Measurements from ENCODE around the gene ACOXL. TPM values are rescaled to one million over a fixed set of nuclear protein-coding genes. Genes with fewer than 3 reads are reported as not detected.
A peak's percentile ranks its signal among the peaks of the same experiment; 100 is the strongest.

Gene ACOXL
- total and polyA plus RNA-seq, 9 of the 15 experiments (the other 6 are each of a cell fraction or from before 2014, with no cell fraction given): 0.31 to 0.56 TPM; not detected in 7

DNA sequence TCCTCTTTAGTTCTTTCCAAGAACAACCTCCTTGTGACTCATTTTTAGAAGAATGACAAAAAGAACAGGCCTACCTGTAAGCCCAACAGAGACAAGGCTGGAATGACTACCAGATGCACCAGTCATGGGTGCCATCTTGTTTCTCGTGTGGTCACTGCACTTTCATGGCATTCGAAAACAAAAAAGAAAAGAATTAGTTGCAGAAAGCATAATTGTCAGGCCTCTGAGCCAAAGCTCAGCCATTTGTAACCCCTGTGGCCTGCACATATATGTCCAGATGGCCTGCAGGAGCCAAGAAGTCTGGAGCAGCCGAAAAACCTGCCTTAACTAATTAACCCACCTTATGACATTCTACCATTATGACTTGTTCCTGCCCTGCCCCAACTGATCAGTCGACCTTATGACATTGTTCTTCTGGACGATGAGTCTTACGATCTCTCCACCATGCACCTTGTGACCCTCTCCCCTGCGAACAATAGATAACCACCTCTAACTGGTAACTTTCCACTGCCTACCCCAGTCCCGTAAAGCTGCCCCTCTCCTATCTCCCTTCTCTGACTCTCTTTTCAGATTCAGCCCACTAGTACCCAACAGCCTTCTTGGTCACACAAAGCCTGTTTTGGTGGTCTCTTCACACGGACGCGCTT, 40.6 kb upstream of the ACOXL start (continued):
- TF ChIP-seq ZNF609 (CRISPR knock-in tag; IDR thresholded peaks at IDR 0.05; ENCODE audit: borderline replicate concordance) (no peak), ZNF551 (CRISPR knock-in tag; IDR thresholded peaks at IDR 0.05) (no peak), CREBBP (IDR thresholded peaks at IDR 0.05; ENCODE audit: low read depth, low read length) (no peak), ZBTB1 (CRISPR knock-in tag; IDR thresholded peaks at IDR 0.05; ENCODE audit: borderline replicate concordance, low read depth) (no peak), EGR1 (conservative IDR thresholded peaks at IDR 0.05) (no peak), TCF7L2 (IDR thresholded peaks at IDR 0.05; ENCODE audit: low read depth, low read length) (no peak), ZNF316 (IDR thresholded peaks at IDR 0.05) (no peak), CC2D1A (IDR thresholded peaks at IDR 0.05) (peak; percentile 40; the same call in 1 of the 2 replicates), PTBP1 (IDR thresholded peaks at IDR 0.05; ENCODE audit: low read depth, low read length) (no peak), ARID2 (IDR thresholded peaks at IDR 0.05) (no peak), ZNF354B (CRISPR knock-in tag; IDR thresholded peaks at IDR 0.05) (no peak), NR1H2 (CRISPR knock-in tag; IDR thresholded peaks at IDR 0.05) (no peak), EP400 (IDR thresholded peaks at IDR 0.05) (no peak; the same call in 1 of the 2 replicates), ZNF668 (CRISPR knock-in tag; IDR thresholded peaks at IDR 0.05) (no peak), MTA2 (IDR thresholded peaks at IDR 0.05; ENCODE audit: low read depth) (peak; percentile 71), BRD4 (IDR thresholded peaks at IDR 0.05) (no peak), NCOA6 (IDR thresholded peaks at IDR 0.05) (no peak), C11orf30 (IDR thresholded peaks at IDR 0.05; ENCODE audit: low read depth) (no peak), NONO (IDR thresholded peaks at IDR 0.05; ENCODE audit: low read depth in 2 of 2, low read length in 1 of 2) (no peak), ZKSCAN1 (IDR thresholded peaks at IDR 0.05; ENCODE audit: low read depth, low read length) (no peak), ASH1L (IDR thresholded peaks at IDR 0.05; ENCODE audit: borderline replicate concordance, low read depth, partially characterized antibody) (no peak), GTF2E2 (tag; IDR thresholded peaks at IDR 0.05) (no peak), NFE2 (IDR thresholded peaks at IDR 0.05; ENCODE audit: low read depth) (no peak), ZBED1 (IDR thresholded peaks at IDR 0.05) (no peak), ZKSCAN3 (CRISPR knock-in tag; IDR thresholded peaks at IDR 0.05) (no peak), ZBTB7A (IDR thresholded peaks at IDR 0.05; ENCODE audit: borderline replicate concordance, control insufficient read depth, low read depth, low read length) (0 out of 2 replicates have a peak, but pooled peaks have one; percentile 19), KLF13 (tag; IDR thresholded peaks at IDR 0.05; ENCODE audit: borderline replicate concordance, low read depth) (no peak), ZBTB8A (IDR thresholded peaks at IDR 0.05; ENCODE audit: partially characterized antibody) (no peak), GATAD2A (IDR thresholded peaks at IDR 0.05) (no peak), TGIF2 (CRISPR knock-in tag; IDR thresholded peaks at IDR 0.05) (no peak)

Data from K562 (cell line).